Stimulated activated CD4-positive, alpha-beta T cell treated with anti-CD3 and anti-CD28 coated beads, Interleukin-1b, Interleukin-23, amount 100 ng/mL, for 48 hours (primary cell): Measurements from ENCODE around the gene ISYNA1.

ENCODE experiments used
- DNase-seq: peaks from one replicate; pipeline ENCODE4 v3.0.0-alpha.2; 2020

ISYNA1 gene

DNA sequence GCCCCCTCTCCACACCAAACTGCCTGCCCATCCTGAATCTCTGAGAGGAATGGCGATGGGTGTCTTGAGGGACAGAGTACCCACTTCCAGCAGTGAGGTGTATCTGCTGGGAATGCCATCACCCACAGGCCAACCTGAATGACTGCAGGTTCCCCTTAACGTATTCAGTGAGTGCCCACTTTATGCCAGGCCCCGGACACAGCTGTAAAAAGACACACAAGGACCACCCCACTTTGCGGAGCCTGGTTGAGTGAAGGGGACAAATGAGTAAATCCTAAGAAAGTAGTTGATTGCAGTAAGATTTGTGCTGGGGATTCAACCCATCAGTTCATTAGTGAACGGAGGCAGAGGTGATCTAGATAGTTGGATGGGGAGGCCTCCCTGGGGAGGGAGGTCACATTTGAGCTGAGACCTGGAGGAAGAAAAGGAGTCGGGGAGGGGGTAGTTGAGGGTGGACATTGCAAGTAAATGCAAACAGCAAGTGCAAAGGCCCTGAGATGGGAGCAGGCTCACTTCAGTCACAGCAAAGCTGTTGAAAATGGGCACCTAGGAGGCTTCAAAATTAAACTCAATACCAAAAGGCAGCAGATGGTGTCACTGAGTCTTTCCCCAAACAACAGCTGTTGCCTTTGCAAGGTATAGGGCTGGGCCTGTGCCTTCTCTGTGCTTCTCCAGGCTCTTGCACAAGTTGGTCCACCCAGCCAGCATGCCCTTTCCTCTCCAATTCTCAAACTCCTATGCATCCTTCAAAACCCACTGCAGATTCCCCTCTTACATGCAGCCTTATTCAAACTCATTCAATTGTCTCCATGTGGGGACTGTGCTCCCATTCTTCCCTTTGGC is 47.6 kb downstream of the ISYNA1 start:
- DNase-seq, result no peak

DNA sequence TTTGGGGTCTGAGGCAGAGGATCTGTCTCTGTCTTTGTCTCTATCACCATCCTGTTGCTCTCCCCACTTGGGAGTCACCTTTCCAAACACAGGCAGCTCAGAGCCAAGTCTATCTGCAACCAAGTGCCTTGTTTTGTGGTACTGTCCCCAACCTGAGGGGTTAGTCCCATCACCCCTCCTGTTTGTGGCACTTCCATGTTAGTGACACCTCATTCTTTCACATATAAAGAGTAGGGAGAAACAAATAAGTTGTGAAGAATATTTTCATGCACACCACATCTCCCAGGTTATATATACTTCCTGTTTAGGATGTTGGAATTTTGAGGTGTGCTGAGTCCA is 48.2 kb downstream of the ISYNA1 start:
- DNase-seq, result no peak

DNA sequence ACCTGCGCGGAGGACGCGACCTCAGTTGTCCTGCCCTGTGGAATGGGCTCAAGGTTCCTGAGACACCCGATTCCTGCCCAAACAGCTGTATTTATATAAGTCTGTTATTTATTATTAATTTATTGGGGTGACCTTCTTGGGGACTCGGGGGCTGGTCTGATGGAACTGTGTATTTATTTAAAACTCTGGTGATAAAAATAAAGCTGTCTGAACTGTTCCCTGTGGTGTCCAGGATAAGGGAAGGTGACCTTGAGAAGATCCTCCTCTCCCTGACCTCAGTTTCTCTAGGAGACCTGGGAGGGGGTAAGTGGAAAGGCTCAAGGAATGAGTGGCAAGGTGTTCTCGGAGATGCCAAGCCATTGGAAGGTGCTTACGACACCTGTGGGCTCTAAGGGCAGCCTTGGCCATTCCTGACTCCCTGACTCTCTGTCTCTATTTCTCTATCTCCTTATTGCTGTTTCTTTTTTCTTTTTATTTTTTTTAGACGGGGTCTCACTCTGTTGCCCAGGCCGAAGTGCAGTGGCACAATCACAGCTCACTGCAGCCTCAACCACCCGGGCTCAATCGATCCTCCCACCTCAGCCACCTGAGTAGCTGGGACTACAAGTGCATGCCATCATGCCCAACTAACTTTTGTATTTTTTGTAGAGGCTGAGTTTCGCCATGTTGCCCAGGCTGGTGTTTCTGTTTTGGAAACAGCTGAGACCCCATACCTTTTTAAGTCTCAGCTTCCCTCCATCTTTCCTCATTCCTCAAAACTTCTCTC is 48.8 kb downstream of the ISYNA1 start:
- DNase-seq, result no peak

DNA sequence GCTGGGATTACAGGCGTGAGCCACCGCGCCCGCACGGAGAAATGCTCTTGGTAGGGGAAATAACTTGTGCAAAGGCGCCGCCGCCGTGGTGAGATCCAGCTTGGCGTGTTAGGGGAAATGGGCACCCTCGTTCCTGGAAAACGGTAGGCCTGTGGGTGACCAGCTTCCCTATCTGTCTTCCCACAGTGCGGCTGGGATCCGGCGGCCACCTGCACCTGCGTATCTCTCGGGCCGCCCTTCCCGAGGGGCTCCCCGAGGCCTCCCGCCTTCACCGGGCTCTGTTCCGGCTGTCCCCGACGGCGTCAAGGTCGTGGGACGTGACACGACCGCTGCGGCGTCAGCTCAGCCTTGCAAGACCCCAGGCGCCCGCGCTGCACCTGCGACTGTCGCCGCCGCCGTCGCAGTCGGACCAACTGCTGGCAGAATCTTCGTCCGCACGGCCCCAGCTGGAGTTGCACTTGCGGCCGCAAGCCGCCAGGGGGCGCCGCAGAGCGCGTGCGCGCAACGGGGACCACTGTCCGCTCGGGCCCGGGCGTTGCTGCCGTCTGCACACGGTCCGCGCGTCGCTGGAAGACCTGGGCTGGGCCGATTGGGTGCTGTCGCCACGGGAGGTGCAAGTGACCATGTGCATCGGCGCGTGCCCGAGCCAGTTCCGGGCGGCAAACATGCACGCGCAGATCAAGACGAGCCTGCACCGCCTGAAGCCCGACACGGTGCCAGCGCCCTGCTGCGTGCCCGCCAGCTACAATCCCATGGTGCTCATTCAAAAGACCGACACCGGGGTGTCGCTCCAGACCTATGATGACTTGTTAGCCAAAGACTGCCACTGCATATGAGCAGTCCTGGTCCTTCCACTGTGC is 49.6 kb downstream of the ISYNA1 start:
- DNase-seq, result peak; percentile 75

DNA sequence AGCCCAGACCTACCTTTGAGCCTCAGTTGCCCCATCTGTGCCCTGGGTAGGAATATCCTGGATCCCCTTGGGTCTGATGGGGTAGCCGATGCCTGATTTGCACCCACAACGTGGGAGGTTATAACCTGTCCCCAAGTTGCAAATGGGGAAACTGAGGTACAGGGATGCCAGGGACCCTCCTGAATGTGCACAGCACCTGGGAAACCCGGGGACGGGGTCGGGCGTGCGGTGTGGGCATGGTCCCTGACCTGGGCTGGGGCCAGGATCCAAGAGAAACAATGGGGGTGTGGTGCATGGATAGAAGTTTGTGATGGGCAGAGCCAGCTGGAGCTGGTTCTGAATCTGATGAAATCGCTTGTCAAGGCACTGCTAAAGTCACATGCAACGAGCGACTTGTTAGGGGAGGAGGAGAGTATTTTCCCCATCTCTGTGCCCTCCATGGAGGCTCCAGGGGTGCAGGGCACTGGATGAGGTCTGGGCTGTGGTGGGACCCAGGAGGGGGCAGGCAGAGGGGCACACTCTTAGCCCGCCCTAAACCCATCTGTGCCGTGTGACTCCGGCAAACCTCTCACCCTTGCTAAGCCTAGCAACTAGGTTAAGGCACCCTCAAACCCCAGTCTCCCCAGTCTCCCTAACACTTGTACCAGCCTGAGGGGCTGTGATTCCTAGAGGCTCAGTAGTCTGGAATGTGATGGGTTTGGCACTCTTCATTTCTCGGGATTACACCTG is 51.2 kb downstream of the ISYNA1 start:
- DNase-seq, result no peak

DNA sequence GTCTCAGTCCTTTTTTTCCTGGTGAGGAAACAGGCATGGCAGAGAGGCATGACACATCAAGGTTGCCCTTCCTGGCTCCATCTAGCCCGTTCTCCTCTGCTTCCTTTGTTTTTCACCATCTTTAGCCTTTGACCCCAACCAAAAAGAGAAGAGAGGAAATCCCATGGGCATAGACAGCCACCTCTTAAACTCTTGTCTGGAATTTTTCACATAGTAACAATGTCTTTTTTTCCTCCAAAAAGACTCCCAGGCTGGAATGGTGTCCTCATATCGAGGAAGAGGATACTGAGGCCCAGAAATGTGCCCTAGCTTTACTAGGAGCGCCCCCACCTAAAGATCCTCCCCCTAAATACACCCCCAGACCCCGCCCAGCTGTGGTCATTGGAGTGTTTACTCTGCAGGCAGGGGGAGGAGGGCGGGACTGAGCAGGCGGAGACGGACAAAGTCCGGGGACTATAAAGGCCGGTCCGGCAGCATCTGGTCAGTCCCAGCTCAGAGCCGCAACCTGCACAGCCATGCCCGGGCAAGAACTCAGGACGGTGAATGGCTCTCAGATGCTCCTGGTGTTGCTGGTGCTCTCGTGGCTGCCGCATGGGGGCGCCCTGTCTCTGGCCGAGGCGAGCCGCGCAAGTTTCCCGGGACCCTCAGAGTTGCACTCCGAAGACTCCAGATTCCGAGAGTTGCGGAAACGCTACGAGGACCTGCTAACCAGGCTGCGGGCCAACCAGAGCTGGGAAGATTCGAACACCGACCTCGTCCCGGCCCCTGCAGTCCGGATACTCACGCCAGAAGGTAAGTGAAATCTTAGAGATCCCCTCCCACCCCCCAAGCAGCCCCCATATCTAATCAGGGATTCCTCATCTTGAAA is 52.0 kb downstream of the ISYNA1 start, which contains the start of gene GDF15:
TSS of gene GDF15 (plus strand) at position 484 of the 868 bp plus-strand sequence. CDS start at position 516, 32 bp downstream.
- DNase-seq, result peak; percentile 16

DNA sequence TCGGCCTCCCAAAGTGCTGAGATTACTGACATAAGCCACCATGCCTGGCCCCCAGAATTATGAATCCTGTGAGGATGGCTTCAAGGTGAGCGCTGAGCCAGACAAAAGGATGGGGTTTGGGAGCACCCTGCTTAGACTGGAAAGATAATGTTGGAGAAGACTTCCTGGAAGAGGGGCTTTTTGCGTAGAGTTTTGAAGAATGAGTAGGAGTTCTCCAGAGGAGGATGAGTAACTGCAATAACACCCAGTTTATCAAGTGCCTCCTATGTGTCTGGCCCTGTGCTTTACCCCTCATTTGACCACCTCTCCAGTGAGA is 52.6 kb downstream of the ISYNA1 start:
- DNase-seq, result no peak

DNA sequence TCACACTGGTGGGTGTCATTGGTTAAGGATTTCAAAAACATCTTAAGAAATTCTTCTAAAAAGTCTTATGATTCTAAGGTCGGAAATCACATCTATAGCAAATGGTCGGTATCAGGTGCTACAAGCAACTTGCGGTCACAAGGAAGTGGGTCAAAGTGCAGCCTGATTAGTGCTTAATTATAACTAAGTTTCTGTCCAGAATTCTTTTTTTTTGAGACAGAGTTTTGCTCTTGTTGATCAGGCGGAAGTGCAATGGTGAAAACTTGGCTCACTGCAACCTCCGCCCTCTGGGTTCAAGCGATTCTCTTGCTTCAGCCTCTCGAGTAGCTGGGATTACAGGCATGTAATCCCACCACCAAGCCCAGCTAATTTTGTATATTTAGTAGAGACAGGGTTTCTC is 53.2 kb downstream of the ISYNA1 start:
- DNase-seq, result no peak
